ENCODE data around the gene NOL4L.

- TF ChIP-seq, protein P1, sequence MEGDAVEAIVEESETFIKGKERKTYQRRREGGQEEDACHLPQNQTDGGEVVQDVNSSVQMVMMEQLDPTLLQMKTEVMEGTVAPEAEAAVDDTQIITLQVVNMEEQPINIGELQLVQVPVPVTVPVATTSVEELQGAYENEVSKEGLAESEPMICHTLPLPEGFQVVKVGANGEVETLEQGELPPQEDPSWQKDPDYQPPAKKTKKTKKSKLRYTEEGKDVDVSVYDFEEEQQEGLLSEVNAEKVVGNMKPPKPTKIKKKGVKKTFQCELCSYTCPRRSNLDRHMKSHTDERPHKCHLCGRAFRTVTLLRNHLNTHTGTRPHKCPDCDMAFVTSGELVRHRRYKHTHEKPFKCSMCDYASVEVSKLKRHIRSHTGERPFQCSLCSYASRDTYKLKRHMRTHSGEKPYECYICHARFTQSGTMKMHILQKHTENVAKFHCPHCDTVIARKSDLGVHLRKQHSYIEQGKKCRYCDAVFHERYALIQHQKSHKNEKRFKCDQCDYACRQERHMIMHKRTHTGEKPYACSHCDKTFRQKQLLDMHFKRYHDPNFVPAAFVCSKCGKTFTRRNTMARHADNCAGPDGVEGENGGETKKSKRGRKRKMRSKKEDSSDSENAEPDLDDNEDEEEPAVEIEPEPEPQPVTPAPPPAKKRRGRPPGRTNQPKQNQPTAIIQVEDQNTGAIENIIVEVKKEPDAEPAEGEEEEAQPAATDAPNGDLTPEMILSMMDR (conservative IDR thresholded peaks at IDR 0.05) = no peak
- no peak for TF ChIP-seq EZH2 (IDR thresholded peaks at IDR 0.05; ENCODE audit: low read depth)
Measured at GRCh38 chr20:32607324-32607723, 22.2 kb upstream of the NOL4L start.
